Fibroblast of skin of scalp (primary cell): Measurements from ENCODE around the gene TRERF1.

Source experiments
- DNase-seq: peaks from one replicate; pipeline ENCODE4 v3.0.0-alpha.2; 2013

Gene TRERF1

GRCh38 chr6:42269974-42270510 is 181.7 kb downstream of the TRERF1 start:
- DNase-seq, result no peak

DNA sequence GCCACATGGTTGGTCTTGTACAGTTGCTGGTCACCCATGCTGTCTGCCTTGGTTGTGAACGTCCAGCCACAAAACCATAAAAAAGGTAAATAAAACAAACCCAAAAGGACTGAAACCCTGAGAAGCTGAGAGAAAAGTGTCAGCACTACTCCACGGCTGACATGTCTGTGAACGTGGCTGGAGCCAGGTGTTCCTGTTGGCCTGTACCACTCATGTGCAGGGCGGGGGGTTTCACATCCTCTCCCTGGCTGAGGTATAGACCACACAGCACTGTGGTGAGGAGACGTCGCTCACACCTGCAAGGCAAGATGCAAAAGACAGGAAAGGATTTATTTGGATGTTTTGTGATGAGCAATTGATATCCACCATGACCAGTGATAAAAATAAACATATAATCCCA is 182.2 kb downstream of the TRERF1 start:
- DNase-seq, result no peak

- no peak for DNase-seq
Observed at GRCh38 chr6:42268835-42269204, 182.9 kb downstream of the TRERF1 start.

- DNase-seq, result no peak
Observed at GRCh38 chr6:42268016-42268834, 183.5 kb downstream of the TRERF1 start.

DNA sequence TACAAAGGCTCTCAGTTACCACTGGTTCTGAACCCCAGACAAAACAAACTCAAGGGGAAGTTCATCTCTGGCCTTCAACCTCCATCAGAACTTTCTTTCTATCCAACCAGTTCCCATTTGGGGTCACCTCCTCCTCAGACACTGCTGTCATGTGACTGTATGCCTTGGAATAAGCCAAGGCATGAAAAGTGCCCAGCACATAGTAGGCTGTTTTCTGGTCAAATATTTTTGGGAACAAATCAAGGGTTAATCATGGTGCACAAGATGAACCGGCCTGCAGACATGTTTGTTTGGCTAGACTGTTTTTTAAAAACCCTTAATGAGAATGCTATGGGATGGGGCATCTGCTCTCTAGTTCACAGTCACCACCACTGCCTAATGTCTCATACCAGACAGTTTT is 185.2 kb downstream of the TRERF1 start:
- no peak for DNase-seq

DNA sequence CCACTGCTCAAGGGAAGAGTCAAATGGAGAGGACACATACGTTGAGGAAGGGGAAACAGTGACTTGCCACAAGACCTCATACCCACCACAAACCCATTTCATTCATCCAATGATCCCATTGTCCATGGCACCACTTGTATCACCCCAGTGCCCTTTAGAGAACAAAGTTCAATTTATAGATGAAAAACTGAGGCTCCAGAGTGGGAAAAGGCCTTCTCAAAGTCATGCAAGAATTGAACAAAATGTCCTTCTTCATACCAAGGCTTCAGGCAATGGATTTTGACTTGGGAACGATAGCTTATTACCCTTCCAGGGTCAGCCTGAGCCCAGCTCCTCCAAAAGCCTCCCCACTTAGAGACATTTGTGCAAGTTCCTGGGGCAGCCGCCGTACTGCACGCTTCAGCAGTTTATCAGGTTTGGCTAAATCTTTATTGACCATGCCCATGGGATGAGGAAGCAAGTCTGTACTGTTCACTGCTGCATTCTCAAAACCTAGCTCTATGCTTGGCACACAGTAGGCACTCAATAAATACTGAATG is 186.8 kb downstream of the TRERF1 start:
- DNase-seq, result no peak

- no peak for DNase-seq
Observed at GRCh38 chr6:42264162-42264851, 187.4 kb downstream of the TRERF1 start.

DNA sequence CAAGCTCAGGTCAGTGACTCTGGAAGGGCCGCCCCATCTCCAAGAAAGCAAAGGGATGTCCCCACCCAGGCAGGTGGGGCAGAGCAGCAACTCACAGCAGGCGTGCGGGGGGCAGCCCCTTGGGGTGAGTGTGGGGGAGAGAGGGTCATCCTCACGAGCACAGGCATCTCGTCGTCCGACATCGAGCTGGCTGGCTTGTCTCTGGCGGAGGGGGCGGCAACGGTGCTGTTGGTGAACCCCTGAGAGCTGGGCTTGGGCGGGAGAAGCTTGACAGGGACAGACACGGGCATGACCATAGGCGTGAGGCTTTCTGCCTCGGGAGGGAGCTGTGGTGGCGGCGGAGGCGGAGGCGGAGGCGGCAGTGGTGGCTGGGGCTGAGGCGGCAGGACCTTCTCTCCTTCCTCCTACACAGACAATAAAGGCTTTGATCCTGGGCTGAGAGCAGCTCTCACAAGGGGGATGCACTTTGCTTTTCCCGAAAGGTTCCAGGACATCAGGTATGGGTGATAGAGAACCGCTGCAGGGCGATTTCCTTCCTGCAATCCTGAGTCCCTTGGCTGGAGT is 188.5 kb downstream of the TRERF1 start:
- no peak for DNase-seq

GRCh38 chr6:42260972-42261371 is 190.8 kb downstream of the TRERF1 start:
- DNase-seq, result peak; percentile 47

DNA sequence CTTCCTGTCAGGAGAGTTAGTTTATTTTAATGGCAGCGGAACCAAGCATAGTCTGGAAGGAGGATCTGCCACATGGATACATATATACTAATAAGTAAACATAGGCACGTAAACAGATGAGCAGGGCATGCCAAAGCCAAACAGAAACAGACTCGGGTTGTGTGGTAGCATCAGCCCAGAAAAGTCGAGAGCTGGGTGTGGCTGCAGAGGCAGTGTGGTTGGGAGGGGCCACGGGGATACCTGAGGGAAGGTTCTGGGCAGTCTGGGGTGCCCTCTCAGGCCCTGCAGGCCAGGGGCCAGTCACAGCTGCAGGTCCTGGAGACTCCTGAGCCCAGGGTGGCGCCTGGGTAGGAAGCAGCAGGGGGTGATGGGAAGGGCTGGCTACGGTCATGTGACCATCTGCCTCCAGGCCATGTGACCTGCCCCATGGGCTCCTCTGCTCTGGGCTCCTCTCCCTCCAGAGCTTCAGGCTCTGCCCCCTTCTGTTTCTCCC is 191.3 kb downstream of the TRERF1 start:
- DNase-seq, result peak; percentile 36

DNA sequence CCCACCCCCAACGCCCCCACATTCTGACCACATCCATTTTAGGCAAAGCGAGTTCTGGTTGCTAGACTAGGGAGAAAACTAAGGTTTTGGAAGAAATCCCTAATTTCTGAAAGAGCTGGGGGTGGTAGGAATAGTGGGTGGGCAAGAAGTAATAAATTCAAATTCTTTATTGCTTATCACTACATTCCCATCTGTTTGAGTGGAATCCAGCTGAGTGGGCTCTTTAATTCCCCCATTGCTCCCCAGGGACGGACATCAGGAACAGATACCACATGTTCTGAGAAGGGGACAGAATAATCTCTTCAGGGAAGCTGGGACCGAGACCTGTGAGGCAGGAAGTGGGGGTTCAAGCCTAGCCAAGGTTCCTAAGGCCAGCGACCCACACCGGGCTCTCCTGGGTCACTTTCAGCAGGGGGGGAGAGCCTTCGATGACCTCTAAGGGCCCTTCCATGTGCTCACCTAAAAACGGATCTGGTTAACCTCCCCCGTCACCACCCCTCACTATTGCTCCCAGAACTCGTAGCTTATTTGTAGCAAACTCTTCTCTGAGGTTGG is 191.8 kb downstream of the TRERF1 start:
- DNase-seq, result peak; percentile 23

DNA sequence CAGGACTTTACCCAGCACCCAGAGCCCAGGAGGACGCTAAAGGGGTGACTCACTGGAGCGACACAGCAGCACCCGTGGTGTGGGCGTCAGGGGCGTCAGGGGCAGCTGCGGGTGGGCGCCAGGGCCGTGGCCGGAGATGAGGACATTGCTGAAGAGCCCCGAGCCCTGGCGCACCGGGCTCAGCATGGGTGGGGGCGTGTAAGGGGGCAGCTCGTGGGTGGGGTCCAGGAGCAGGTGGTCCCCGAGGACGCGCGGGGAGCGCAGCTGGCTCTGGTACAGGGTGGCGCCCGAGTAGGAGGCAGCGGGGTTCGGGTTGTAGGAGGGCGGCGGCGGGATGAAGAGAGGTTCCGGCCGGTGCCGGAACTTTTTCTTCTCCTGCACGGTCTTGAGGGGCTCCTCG is 192.4 kb downstream of the TRERF1 start:
- DNase-seq, result no peak

- DNase-seq, result no peak
Observed at GRCh38 chr6:42257614-42258013, 194.1 kb downstream of the TRERF1 start.

GRCh38 chr6:42257063-42257462 is 194.7 kb downstream of the TRERF1 start:
- DNase-seq, result no peak

GRCh38 chr6:42255050-42255449 is 196.7 kb downstream of the TRERF1 start:
- DNase-seq, result no peak

- no peak for DNase-seq
Observed at GRCh38 chr6:42254505-42254904, 197.2 kb downstream of the TRERF1 start.

GRCh38 chr6:42251911-42252637 is 199.7 kb downstream of the TRERF1 start:
- peak; percentile 39 for DNase-seq

- peak; percentile 46 for DNase-seq
Observed at GRCh38 chr6:42251500-42251899, 200.2 kb downstream of the TRERF1 start.

DNA sequence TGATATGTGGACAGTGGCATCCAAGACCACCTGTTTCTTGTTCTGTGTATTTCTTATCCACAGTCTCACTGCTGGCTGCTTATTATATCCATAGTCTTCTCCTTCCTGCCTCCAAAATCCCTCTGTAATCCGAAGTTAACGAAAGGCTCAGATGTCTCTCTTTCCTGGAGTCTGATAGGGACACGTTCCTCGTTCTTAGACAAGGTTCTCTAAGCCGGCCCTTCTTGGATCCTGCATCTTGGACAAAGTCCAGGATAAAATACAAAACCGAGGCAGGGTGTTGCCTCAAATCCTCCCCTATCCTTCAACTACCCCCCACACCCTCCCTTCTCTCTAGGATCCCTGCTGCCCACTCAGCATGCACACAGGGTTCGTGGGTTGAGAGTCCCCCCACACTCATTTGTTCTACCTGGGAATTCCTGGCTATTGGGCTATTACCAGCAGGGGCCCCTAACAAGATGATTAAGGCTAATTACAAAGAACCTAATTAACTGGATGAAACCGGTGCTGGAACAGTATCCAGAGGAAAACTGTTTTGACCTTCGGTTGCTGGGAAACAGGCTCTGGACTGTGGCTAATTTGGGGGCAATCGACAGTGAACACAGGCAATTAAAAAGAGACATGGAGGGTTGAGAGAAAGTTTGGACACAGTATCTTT is 201.3 kb downstream of the TRERF1 start:
- DNase-seq, result no peak

GRCh38 chr6:42249279-42249678 is 202.4 kb downstream of the TRERF1 start:
- no peak for DNase-seq

DNA sequence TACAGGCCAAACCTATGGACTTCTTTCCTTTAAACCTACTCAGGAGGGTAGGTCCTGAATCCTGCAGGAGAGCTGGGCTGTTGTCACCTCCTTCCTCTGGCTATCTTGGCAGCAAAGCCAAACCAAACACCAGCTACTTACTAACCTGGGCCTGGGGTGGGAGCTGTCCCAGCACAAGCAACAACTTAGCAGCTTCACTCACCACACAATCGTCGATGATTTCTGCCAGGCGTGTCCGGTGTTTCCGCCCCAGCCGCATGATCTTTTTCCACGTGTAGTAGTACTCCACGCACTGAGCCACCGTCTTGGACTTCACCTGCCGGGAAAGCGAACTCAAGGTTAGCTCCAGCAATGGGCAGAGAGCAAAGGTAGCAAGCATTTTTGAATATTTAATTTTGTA is 208.7 kb downstream of the TRERF1 start:
- no peak for DNase-seq

- DNase-seq, result no peak
Observed at GRCh38 chr6:42241915-42242314, 209.8 kb downstream of the TRERF1 start.
